GM19455 (cell line): ENCODE results near the gene WDR7.

ENCODE experiments used
- ATAC-seq: cut with Tn5 transposase; IDR thresholded peaks from one replicate; pipeline ENCODE4 v1.9.1; 2021; ENCODE audit not compliant: unreplicated experiment

WDR7 gene

DNA sequence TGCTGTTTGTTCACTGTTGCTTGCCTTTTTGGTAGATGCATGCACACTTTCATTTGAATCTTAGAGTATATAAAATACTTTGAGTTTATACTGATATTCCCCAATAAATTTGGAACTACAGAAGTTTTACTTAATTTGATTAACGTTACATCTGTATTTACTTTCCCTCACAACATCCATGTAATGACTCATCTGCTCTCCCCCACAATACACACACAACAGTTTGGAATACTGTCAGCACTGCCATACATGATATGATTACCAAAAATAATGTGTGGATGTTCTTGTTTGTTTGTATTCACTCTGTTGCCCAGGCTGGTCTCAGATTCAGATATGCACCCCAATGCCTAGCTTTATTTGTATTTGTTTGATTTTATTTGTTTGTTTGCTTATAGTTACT is 144.2 kb downstream of the WDR7 start:
- ATAC-seq = no peak

DNA sequence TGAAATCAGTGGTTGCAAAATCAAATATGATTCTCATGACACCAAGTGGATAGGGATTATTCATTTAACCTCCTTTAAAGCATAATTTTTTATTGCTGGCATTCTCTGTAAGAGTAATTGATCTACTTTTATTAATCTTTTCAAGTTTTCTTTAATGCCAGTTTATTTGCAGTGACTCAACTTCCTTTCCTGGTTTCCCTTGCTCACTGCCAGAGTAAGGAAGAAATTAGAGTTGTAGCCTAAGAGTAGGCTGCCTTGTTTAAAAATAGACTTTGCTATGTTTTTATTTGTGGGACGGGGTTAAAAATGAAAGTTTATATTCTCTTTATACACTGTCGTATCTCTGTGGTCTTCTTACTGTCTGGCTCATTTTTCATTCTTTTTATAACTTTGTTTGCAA is 148.6 kb downstream of the WDR7 start:
- no peak for ATAC-seq

DNA sequence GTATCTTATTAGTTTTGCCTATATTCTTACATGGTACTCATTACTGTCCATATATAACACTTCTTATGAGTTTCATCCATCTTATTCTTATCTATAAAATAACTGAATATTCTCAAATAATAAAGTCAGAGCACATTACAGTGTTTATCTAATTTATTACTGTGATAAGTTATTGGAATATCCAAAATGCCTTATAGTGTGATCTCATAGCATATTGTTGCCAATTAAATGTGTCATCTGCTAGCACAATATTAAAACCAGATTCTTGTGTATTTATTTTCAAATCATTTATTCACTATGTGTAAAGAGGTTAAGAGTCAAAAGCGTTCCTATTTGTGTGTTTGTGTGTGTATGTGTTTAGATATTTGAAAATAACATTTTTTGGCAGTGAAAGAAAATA is 151.9 kb downstream of the WDR7 start:
- ATAC-seq = no peak

DNA sequence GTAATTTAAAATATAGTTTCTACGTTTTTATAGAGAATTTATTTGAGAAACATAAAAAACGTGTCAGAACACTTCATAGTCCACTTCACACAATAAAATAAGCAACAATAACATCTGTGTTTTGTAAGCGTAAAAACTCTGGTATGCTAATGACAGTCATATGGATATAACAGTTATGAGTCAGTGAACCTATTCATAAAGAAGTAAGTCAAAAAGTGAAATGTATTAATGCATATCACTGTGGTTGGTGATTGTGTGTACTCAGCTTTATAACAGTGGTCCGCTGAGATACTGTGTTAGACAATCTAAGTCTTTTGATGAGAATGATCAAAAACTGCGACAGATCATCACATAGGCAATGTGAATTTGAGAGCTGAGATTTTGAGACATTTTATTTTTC is 153.2 kb downstream of the WDR7 start:
- ATAC-seq = peak; percentile 59

DNA sequence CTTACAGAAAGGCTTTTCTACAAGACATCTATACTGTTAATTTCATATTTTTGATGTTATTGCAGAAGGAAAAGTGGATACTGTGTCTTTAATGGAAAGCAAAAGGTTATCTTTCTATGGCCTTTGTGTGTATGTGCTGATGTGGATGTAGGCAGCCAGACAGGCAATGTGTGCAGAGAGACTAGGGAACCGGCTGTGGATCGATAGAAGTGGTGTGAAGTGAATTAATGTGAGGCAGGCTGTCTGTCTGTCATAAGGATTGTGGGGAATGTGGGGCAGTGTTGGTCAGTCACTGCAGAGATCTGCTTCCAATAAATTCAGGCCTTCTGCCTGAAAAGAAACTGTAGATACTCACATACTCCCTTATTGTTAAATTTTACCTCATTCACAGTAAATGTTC is 156.7 kb downstream of the WDR7 start:
- ATAC-seq = no peak

DNA sequence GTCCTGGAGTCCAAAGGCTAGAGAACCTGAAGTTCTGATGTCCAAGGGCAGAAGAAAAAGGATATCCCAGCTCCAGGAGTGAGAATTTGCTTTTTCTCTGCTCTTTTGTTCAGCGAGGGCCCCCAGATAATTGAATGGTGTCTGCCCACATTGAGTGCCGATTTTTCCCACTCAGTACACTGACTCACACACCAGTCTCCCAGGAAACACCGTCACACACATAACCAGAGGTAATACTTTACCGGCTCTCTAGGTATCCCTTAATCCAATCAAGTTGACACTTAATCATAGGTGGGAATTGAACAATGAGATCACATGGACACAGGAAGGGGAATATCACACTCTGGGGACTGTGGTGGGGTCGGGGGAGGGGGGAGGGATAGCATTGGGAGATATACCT is 161.5 kb downstream of the WDR7 start:
- no peak for ATAC-seq

DNA sequence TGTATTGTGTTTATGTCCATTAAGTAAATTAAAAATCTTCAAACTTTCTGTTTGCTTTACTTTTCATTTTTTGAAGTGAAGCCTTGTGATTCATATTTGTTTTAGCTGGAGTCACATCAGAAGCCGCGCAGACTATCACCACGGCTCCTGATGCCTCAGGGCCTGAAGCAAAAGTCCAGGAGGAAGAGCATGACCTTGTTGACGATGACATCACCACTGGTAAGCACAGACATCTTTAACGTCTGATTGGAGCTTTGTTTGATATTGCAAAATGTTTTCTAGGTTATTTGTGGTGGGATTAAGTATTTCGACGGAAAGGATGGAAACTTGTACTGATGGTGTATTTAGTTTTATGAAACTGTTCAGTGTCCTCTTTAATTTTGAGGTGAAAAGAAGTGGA is 164.8 kb downstream of the WDR7 start:
- ATAC-seq = no peak

DNA sequence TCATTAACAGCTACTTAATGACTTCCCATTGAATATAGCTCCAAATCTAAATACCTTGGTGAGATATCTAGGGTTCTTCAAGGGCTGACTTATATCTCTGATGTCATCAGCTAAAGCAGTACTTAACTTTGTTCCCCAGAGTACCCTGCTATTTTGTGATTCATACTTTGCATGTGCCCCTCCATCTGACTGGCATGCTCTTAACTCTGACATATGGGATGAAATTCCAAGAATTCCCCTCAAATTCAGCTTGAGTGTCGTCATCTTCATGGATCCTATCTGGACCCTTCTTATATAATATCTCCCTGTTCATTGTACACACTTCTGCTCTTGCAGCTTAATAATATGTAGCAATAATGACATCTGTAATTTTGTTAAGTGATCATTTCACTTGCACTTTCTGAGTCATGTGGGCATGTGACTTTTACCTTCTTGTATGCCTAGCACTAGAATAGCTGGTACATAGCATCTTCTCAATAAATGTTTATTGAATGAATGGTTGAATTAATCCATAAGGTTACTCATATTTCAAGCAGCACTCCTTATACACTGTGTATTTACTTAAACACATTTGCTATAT is 172.9 kb downstream of the WDR7 start:
- ATAC-seq = no peak

DNA sequence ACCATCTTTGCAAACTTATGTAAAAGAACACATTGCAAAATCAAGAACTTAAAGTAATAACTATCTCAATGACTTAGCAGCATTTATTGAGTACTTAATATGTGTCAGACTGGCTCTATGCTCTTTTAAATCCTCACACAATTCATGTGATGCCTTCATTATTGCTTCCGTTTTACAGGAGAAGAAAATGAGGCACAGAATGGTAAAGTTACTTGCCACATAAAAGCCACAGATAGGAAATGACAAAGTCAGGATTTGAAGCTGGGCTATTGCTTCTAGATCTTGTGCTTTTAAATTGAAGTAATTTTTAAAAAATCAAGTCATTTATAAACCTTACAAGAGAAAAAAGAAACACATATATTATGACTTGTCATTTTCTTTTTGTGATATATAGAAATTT is 174.2 kb downstream of the WDR7 start:
- ATAC-seq = no peak

DNA sequence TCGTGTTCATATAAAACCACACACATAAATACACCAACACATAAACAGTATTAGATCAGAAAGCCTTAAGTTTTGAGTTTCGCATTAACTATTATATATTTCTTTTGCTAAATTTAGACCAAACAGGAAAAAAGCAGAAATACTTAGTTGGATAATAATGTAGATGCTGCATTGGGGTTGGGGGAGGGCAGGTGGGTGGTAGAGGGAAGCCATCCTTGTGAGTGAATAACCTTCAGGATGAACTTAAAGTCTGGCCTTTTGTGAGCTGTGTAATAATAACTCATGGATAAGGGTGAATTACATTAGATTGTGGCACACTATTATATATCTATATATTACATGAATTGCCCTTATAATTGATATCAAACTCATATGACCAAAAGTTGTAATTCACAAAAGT is 174.7 kb downstream of the WDR7 start:
- no peak for ATAC-seq

DNA sequence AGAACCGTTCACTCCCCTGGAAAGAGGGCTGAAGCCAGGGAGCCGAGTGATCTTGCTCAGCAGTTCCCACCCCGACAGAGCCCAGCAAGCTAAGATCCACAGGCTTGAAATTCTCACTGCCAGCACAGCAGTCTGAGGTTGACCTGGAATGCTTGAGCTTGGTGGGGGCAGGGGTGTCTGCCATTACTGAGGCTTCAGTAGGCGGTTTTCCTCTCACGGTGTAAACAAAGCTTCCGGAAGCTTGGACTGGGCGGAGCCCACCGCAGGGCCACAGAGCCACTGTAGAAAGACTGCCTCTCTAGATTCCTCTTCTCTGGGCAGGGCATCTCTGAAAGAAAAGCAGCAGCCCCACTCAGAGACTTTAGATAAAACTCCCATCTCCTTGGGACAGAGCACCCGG is 180.8 kb downstream of the WDR7 start:
- no peak for ATAC-seq

DNA sequence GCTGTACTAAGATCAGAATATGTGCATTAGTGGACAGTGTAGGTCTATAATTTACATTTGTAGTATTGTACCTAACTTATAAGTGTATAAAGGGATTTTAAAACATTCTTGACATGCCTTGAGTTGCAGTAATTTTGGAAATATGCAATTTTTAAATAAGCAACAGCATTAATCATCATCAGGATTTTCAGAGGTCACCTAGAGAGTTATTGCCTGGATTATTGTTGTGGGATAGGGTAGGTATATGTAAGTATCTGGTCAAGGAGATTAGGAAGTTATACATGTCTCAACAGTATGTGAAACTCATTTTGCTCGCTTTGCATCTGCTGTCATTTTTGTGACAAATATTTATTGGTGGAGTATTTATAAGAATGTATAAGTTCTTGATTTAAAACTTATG is 184.2 kb downstream of the WDR7 start:
- no peak for ATAC-seq

DNA sequence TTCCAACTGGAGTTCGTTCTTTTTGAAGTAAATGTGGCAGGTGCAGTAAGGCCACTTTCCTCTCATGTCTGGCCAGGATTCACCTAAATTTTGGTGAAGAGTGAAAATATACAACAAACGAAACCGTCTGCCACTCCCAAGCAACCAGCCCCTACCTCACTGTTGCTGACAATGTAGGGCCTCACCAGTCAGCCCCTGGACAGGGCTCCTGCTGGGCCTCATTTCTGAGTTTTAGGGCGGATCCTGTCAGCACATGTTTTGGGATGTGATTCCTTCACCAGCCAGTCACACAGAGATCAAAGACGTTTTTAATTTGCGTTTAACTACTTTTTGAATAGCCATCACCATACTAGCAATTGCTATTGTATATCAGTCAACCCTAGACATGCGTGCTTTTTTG is 185.0 kb downstream of the WDR7 start:
- ATAC-seq = no peak

DNA sequence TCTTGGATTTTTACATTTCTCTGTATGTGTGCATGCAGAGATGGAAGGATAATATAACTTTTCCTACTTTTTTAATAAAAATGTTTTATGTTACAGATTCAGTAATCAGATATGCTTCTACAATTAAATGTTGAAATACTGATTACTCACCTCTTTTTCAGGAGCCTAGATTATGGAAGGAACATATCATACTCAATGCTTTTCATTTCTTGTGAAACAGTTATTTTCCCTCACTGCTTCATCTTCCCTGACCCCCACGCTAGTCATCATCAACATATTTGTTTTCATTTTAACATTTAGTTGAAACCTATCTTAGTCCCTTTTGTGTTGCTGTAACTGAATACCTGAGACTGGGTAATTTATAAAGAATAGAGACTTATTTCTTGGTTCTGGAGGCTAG is 190.7 kb downstream of the WDR7 start:
- ATAC-seq = no peak

DNA sequence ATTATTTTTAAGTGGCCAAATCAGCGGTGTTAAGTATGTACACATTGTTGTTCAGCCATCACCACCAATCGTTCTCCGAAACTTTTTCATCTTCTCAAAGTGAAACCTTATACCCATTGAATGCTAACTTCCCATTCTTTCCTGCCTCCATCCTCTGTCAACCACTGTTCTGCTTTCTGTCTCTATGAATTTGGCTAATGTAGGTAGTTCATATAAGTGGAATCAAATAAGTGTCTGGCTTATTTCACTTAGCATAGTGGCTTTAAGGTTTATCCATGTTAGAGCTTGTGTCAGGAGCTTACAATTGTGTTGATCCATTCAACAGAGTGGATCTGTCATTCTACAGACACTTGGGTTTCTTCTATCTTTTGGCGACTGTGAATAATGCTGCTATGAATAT is 192.1 kb downstream of the WDR7 start:
- no peak for ATAC-seq

DNA sequence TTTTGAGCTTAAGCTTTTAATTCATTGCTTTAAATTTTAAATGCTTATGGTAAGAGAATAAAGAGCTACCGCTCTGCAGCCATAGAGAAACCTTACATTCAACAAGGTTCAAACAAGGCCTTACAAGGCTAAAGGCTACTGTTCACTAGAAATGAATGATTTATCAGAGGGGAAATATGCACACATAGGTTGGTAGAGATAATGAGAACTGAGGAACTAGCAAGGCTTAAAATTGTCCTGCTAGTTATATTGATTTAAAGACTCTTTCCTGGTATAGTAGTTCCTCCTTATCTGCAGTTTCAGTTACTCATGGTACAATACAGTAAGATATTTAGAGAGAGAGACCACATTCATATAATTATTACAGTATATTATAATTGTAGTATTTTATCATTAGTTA is 193.4 kb downstream of the WDR7 start:
- ATAC-seq = no peak

DNA sequence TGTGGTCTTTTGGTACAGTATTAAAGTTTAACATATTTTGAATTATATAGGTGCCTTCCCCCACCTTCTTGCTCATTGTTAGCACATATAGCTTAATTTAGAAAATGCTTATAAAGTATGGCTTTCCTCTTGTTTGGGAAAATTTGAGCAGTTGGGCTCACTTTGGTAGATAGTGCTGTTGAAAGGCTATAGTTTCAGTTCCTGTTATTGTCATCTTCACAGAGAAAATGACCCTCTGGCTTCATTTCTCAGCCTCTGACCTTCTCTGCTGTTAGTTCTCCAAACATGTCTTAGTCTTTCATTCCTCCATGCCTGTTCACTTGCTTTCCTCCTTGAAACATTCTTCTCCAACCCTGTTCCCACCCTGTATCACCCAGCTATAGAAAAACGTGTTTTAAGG is 200.6 kb downstream of the WDR7 start:
- ATAC-seq = peak; percentile 70

DNA sequence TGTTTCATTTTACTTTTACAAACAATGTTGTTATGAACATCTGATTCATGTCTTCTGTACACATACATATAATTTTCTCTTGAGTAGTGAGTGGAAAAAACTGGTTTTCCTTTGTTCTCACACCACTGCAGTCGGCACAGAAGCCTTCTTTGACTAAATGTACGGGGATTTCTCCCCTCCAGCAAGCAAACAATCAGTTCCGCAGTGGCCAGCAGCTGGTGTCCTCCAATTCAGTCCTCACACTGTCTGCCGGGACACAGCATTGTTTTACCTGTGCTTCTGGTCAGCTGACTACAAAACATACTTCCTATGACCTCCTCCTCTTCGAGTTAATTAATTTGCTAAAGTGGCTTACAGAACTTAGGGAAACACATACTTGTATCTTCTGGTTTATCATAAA is 202.8 kb downstream of the WDR7 start:
- no peak for ATAC-seq

DNA sequence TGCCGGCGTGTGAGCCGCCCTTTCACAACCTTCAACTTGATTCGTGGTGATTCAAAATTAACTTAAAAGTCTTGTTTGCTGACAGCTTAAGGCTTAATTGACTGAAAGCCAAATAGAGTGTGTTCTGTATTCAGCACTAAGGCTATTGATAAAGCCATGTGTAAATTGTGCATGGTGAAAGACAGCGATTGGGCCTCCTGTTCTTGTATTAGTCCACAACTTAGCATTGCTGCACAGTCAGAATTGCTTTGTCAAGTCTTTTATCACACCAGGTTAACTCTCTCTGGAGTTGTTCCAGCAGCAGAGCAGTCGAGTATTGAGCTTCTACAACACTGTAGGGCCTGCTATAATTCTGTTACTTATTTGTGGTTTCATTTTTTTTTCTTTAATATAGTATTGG is 210.1 kb downstream of the WDR7 start:
- ATAC-seq = no peak

DNA sequence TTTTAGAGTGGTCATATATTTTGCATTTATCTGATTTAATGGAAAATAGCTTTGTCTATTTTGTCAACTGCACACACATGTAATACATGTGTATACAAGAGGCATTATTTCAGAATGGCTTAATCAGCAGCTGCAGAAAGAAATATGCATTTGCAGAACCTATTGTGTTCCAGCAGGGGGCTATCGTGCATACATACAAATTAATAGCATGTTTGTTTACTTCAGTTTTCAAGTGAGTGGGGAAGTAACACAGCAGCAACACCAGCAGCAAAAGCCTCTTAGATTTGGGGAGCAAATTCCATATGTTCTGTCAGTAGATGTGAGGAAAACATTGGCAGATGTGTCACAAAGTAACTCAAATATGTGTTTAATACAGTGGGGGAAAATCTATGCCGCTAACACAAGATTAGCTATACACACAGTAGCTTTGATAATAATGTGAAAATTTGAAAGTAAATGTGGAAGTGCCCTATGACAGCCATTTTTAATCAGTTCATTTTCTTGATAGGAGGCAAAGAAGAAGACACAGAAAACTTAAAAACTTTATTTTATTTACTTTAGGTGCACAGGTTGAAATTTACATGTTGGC is 218.1 kb downstream of the WDR7 start:
- peak; percentile 77 for ATAC-seq

DNA sequence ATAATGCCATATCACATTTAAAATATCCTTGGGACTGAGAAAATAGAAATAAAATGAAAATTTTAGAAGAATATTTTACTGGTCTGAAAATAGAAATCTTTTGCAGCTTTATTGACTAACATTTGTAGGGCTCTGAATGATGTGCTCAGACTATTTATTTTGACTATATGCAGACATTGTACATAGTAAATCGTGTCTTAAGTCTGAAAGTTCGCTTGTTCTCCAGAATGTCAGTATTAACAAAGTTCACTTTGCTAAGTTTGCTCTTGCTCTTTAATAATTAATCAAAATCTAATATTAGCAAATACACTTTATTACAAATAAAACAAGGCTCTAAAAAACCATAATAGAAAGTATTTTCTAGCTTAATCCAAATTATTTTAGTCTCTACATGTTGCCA is 219.8 kb downstream of the WDR7 start:
- no peak for ATAC-seq

DNA sequence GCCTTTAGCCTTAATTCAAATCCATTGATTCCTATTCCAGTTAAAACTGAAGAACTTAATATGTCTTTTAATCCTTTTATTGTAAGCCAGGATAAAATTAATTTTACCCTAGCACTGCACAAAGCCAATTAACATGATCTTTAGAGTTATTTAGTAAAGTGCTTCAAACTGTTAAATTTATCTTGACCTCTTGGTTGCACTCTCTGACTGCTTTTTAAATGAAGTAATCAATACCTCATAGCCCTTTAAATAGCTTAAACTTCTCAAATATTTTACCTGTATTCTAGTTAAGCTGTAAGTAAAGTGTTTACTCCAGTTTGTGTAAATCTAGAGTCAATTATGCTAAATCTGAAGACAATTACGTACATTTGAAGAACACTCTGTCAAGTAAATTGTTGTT is 221.0 kb downstream of the WDR7 start:
- ATAC-seq = no peak

DNA sequence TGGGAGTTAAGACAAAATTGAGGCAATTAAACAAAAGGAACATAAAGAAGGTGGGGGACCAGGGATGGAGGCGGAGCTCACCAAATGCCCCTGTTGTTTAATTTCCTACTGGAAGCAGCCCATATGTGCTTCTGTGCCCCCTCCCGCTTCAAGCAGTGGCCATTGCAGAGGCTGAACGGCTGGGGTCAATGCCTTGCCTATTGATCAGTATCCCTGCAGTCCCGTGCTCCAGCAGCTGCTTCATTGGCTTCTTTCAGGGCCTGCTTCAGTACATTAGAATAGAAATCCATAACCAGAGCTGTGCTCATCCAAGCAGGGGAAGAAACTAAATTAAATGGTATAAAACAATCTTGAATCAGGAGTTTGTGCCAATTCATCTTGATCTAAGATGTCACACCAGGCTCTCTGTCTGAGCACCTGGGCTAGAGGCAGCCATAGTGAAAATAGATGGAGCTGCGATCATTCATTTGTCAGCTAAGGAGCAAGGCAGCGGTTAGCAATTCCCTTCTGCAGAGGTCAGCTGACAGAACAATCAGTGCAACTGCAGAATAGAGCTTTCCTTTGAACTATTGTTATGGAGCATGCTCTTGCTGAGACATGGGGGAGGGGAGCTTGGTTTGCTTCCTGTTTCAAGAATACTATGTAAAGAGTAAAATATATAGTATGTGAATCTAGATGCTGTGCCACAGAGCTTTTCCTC is 222.4 kb downstream of the WDR7 start:
- ATAC-seq = no peak
